IPS-18c (cell line): ENCODE results near the gene GGACT.

ENCODE experiments used
- H3K4me3 ChIP-seq: 2 replicates; pipeline ENCODE4 v1.7.0; 2013; ENCODE audit warnings: low read depth, mild to moderate bottlenecking, low read length, moderate library complexity; ENCODE audit not compliant: insufficient read depth
- H3K9me3 ChIP-seq: one replicate; pipeline ENCODE4 v1.6.1; 2013; ENCODE audit warnings: mild to moderate bottlenecking, low read length, moderate library complexity; ENCODE audit not compliant: control insufficient read depth, insufficient read depth

GGACT gene

GRCh38 chr13:100483139-100483538 lies 105.5 kb downstream of the GGACT start:
- Histone ChIP-seq H3K9me3 (no peaks in the 10 kb centered on the region), H3K4me3 (no peak overlapping the region)

GRCh38 chr13:100480676-100481075 lies 107.9 kb downstream of the GGACT start:
- Histone ChIP-seq H3K9me3 (no peaks in the 10 kb centered on the region), H3K4me3 (no peak overlapping the region)
